AG04449 (cell line): ENCODE data around the gene GRM2.

ENCODE experiments used
- CTCF ChIA-PET: fragments of 350-600 bp; formaldehyde crosslinking; extraction: SDS; loops from one replicate; lab custom pipeline; 2021; ENCODE audit warnings: antibody characterized with exemption; lab: Yijun Ruan, JAX
- POLR2A ChIA-PET: fragments of 400-600, 350-600 bp; formaldehyde crosslinking; extraction: SDS; loops from one replicate; lab custom pipeline; 2020; ENCODE audit warnings: antibody characterized with exemption, inconsistent platforms; lab: Yijun Ruan, JAX
- DNase-seq: peaks from one replicate; pipeline ENCODE4 v3.0.0-alpha.2; 2010; ENCODE audit warnings: low read depth, low spot score
- H3K4me3 ChIP-seq: 2 replicates; pipeline ENCODE4 v1.5.1; 2011; ENCODE audit warnings: low read depth, mild to moderate bottlenecking, control low read depth, low read length
- CTCF ChIP-seq: IDR thresholded peaks from one replicate; pipeline ENCODE4 v1.5.1; 2011; ENCODE audit warnings: mild to moderate bottlenecking, moderate library complexity, low read length, control low read depth, inconsistent platforms; ENCODE audit not compliant: insufficient read depth; ENCODE audit errors: missing control alignments

GRM2 gene

DNA sequence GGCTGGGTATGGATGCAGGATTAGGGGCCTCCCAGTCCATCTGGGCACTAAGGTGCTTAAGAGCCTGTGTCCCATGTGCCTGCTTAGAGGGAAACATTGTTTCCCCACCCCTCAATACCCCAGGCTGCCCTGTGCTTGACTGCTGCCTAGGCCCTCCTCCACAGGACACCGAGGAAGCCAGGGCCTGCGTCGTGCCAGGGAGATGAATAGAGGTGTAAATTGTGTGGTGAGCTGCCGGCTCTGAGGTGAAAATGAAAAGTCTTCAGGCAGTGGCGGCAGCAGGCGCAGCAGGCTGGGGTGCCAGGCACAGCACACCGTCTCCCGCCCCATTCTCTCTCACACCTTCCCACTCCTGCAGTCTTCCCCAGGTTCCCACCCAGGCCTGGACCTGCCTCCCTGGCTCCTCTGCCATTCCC, 13.9 kb upstream of the GRM2 start:
- POLR2A ChIA-PET = no interaction called here
- TF ChIP-seq CTCF = no peak
- CTCF ChIA-PET = interaction anchor here (2.1 kb wide), 1 partner anchor 11 kb away, joined by 10 read pairs; no protein-coding TSS in a partner anchor
- DNase-seq = no peak
- no peak overlapping the region for H3K4me3 ChIP-seq

DNA sequence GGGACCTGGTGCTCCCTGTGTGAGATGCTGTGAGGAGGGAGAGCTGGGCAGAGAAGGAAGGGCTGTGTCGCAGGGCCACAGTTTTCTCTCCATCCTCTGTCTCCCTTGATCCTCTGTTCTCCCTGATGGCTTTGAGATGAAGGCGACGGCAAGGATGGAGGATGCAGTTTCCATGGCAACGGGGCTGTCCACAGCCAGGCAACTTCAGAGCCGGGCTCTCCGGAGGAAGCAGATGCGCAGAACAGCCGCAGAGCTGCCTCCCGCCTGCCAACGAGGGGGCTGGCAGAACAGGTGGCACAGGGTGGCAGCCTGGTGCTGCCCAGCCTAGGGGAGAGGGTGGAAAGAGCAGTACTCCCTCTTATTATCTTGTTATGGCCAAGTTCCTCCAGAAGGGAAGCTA, 9.9 kb upstream of the GRM2 start:
- H3K4me3 ChIP-seq = no peak overlapping the region
- ChIA-PET CTCF (interaction anchor here (2.9 to 4.8 kb wide), 2 partner anchors 10 to 16 kb away, joined by 10 to 28 read pairs; no protein-coding TSS in a partner anchor), POLR2A (no interaction called here)
- DNase-seq = no peak
- TF ChIP-seq CTCF = no peak

- TF ChIP-seq CTCF = no peak
- DNase-seq = no peak
- ChIA-PET POLR2A (no interaction called here), CTCF (interaction anchor here (0.9 to 4.8 kb wide), 4 partner anchors 11 to 28 kb away, joined by 3 to 28 read pairs (median 6); no protein-coding TSS in a partner anchor)
- no peak overlapping the region for H3K4me3 ChIP-seq
Measured at GRCh38 chr3:51698209-51698608, 8.7 kb upstream of the GRM2 start.

DNA sequence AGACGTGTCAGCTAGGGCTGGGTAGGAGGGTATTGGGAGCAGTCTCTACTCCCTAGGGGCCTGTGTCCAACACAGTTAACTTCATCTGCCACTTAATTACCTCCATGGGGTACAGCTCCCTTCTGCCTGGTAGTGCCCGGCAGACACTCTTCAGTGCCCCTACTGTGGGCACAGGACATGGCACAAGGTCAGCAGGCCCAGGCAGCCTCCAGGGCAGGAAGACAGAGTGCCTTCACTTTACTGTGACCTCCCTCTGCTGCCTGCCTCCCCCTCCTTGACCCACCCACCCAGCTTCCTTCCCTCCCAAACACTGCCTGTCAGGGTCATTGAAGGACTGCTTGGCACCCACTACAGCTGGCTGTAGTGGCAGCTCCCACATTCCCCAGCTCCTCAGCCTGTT, 6.5 kb upstream of the GRM2 start:
- no peak overlapping the region for H3K4me3 ChIP-seq
- TF ChIP-seq CTCF = no peak
- no peak for DNase-seq
- ChIA-PET POLR2A (no interaction called here), CTCF (interaction anchor here (1.6 kb wide), 1 partner anchor 18 kb away, joined by 5 read pairs; no protein-coding TSS in a partner anchor)

DNA sequence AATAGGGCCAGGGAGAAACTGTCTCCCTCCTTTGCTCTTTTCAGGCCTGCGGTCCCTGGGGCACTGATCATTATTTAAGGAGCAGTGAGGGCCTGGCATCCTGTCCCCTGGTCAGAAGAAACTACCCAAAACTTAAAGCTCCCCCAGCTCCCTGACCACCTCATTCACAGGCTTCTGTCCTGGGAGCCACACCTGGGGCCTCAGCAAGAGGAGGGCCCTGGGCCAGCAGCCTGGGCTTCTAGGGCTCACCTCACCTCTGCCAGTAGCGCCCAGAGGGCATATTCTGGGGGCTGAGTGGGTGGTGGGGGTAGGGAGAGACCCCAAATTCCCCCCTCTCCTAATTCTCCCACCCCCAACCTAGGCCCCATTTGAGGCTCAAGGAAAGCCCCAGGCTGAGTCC, 4.7 kb upstream of the GRM2 start:
- ChIA-PET CTCF (interaction anchor here (0.8 to 1.6 kb wide), 2 partner anchors 12 to 20 kb away, joined by 3 to 6 read pairs; no protein-coding TSS in a partner anchor), POLR2A (no interaction called here)
- DNase-seq = no peak
- TF ChIP-seq CTCF = no peak
- H3K4me3 ChIP-seq = no peak overlapping the region

DNA sequence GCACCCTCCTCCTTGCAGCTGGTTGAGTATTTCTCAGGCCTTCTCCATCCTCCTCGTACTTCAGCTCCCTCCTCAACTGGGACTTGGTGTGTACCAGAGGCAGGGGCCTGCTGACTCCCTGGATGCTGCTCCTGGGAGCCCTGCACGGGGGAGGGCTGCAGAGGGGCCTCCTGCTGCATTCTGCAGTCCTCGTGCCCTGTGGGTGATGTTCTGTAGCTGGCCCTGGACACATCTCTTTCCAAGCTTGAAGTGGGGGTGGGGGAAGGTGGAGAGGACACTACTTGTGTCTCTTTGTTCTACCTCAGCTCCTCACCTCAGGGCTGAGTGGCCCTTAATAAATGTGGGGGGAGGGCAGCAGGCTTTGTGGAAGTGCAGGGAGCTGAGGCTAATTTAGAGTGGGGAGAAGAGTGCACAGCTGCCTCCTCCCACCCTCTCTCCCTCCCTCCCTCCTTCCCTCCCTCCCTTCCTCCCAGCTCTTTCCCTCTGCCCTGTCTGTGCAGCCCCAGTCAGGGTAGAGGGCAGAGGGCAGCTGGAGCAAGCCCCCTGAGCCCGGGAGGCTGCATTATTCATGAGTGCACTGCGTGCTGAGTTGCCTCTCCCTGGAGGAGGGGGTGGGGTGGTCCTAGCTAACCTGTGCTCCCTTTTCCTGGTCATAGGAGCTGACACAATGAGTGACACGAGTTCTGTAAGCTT, 3.7 kb upstream of the GRM2 start:
- POLR2A ChIA-PET = no interaction called here
- CTCF ChIA-PET = interaction anchor here (1.6 kb wide), 1 partner anchor 21 kb away, joined by 6 read pairs; no protein-coding TSS in a partner anchor
- no peak overlapping the region for H3K4me3 ChIP-seq
- TF ChIP-seq CTCF = no peak
- DNase-seq = no peak
